Bone marrow (tissue), 2 donors: Measurements from ENCODE around the gene CARF.

ENCODE experiments used
- DNase-seq, 2 donors: peaks; one replicate each; lab custom pipeline; 2025; lab: John Stamatoyannopoulos, UW

CARF gene

DNA sequence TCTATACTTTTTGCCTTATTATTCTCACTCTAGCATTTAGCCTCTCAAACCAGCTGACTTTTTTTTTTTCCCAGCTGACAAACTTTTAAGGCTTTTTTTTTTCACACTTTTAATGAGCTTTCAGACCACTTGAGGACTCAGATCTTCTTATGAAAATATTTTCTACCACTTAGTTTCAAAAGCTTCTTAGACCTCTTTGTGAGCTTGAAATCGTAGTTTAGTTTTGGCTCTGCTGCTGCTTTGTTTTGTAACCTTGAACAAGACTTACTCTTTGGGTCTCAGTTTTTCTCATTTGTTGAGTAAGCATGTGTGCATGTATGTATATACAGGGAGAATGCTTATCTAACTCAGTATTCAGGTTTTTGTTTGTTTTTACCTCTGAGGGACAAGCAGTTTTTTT lies 106.1 kb downstream of the CARF start:
- no peak for DNase-seq

DNA sequence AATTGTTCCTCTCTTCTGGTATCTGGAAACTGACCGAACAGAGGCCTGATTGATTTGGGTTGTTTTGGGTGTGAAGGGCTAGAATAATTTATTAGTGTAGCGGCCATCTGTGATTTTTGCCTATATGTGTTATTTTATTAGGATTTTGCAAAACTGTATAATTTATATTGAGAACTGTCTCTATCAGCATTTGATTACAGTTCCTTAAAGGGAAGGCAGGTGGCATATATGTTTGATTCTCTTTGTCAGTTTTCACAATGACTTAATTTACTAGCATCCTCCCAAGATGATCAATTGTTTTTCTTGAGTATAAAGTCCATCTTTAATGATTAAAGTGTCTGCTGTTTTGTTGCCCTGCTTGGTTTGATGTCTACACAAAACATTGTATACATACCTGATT lies 107.1 kb downstream of the CARF start:
- DNase-seq: no peak

DNA sequence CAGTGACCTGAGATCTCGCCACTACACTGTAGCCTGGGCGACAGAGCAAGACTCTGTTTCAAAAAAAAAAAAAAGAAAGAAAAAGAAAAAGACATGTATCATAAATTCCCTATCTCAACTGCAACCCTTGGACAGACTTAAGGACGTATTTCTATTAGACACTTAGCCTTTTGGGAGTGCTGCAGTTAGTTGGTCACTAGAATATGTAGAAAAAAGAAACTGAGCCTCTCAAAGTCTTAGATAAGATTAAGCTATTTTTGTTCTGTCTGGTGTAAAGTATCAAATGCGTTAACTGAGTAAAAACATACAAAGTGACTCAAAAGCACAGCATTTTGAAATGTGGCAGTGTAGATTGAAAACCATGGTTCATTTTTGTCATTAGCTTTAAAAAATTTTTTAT lies 109.9 kb downstream of the CARF start:
- no peak for DNase-seq

DNA sequence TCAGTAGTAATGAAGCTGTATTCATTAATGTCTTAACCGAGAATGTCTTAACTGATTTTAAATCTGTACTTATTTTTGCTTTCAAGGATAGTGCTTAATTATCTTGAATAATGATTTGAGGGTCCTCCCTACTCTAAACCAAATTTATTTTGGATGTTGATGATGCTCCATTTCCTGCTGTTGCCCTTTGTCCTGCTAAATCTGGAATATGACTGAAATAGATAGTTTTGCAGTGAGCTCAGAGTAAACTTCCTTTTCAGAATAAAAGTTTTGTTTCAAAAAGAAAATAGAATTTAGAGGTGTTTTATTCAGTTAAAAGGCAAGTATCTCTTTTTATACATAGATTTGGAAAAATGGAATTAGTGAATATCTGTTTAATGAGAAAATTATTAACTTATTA lies 110.7 kb downstream of the CARF start:
- DNase-seq: no peak

DNA sequence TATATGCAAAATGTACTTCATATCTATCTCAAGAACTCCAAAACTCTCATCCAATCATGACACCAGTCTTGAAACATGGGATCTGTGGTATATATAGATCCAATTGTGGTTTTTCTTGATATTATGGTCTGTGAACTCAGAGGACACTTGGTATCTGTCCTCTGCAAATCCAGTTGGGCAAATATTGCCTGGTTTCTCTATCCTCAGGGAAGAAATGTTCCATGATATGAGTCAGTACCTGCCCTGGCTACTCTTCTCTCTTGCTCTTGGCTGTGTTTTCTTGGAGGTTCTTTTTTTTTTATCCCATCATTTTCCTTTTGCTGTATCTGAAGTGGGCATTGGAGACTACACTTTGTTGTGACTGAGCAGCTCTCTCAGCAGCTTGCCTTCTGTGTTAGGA lies 113.5 kb downstream of the CARF start:
- DNase-seq: no peak

DNA sequence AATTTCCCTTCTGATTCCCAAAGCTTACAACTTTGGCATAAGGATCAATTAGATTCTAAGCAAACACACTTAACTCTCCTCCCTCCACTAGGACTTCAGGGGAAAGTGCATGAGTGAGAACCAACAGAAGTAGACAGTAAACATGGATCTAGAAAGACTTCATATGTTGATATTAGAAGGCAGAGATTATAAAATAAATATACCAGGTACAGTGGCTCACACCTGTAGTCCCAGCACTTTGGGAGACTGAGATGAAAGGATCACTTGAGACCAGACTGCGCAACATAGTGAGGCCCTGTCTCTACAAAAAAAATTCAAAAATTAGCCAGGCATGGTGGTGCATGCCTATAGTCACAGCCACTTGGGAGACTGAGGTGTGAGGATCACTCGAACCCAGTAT lies 118.5 kb downstream of the CARF start:
- DNase-seq: no peak

DNA sequence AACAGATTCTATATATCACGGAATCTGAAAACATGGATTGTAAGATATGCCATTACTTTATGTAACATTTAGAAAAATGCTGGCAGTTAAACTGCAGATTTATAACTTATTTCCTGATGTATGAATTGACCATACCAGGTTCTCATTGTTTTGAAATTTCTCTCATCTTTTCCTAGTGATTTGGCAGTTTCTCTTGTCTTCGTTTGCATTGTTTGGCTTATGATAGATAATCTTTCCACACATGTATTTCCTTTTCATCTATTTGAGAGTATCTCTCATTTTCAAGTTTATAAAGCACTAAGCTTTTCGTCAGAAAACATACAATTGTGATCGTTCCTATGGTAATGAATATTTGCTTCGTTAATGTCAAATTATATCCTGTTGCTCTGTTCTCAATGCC lies 118.9 kb downstream of the CARF start:
- no peak for DNase-seq

DNA sequence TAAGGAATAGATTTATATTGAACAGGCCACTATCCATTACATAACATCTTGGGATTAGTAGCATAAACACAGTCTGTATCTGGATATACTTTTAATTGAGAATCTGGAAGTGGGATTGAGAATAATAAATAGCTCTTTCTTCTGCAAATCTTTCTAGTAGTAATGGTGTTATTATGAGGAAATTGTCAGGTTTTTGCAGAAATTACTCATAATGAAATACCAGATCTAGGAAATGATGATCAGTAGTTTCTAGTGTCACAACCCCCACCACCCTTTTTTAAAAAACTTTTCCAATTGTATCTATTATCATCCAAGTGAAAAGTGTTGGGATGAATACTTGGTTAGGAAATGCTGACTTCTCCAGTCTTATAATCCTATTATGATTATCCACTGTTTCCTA lies 121.3 kb downstream of the CARF start:
- no peak for DNase-seq

DNA sequence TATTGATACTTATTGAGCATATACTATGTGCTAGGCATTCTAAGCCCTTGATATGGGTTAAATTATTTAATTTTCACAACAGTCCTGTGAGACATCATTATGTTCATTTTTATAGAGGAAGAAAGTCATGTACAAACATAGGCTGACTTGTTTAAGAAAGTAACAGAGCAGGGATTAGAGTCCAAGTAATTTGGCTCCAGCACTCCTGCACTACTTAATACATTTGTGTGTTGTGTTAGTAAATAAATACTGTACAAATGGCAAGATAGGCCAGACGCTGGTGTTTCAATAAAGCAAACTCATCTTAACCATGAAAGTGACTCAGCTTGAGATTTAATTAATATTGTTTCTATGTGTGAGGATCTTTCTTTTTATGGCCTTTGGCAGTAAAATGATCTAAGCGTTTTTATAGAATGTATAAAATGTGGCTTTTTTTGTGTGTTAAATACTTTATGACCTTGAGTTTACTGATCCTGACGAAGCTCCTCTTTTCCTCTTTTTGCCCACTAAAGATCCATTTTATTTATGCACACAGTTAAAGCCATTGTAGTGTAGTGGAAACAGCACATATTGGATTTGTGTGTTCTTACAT lies 123.9 kb downstream of the CARF start:
- no peak for DNase-seq
